GM19043 (cell line): ENCODE measurements around the gene FSHR.

Experiments
- ATAC-seq: cut with Tn5 transposase; IDR thresholded peaks from one replicate; pipeline ENCODE4 v1.9.1; 2021; ENCODE audit warnings: low read depth; ENCODE audit not compliant: unreplicated experiment

Gene FSHR

GRCh38 chr2:49113046-49113445 lies 41.3 kb downstream of the FSHR start:
- ATAC-seq: no peak

GRCh38 chr2:49111456-49111855 lies 42.9 kb downstream of the FSHR start:
- ATAC-seq: no peak

GRCh38 chr2:49111006-49111405 lies 43.3 kb downstream of the FSHR start:
- no peak for ATAC-seq

DNA sequence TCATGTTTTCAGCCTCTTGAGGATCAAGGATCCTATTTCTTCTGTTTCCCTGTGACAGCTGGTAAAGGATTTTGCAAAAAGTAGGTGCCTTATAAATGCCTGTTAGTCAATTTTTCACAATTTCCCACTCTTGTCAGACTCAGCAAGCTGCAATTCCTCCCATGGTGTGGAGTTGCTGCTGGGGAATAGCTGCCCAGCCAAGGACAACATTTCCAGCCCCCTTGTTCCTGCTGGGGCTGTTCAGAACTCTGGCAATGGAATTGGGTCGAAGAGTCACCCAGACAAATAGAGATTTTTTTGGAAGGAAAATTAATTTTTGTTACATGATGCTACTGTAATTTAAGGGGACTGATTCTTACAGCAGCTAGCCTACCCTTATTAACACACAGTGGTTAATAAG lies 43.7 kb downstream of the FSHR start:
- ATAC-seq: no peak

- no peak for ATAC-seq
Measured at GRCh38 chr2:49108851-49109250, 45.5 kb downstream of the FSHR start.

GRCh38 chr2:49108436-49108835 lies 45.9 kb downstream of the FSHR start:
- ATAC-seq: no peak

GRCh38 chr2:49105506-49105905 lies 48.8 kb downstream of the FSHR start:
- ATAC-seq: no peak

- ATAC-seq: no peak
Measured at GRCh38 chr2:49102146-49102545, 52.2 kb downstream of the FSHR start.

DNA sequence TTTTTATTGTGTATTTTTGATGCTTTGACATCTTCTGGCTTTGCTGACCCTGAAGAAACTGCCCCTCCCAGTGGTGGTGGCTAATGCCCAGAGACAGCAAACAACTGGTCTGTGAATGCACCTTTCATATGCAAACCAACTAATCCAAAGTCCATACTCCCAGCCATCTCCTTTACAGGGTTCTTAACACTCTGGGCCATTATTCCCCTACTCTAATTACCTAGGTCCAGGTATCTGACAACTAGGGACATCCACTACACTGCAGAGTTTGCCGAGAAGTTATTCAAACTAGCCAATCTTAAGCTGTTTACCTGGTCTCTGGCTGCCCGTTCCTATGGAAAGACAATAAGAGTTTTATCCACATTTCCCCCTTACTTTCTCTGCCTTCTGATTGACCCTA lies 73.6 kb downstream of the FSHR start:
- no peak for ATAC-seq

GRCh38 chr2:49070716-49071115 lies 83.6 kb downstream of the FSHR start:
- ATAC-seq: no peak

GRCh38 chr2:49069829-49070228 lies 84.5 kb downstream of the FSHR start:
- no peak for ATAC-seq

GRCh38 chr2:49068613-49069012 lies 85.7 kb downstream of the FSHR start:
- ATAC-seq: no peak

- ATAC-seq: no peak
Measured at GRCh38 chr2:49067971-49068370, 86.3 kb downstream of the FSHR start.

DNA sequence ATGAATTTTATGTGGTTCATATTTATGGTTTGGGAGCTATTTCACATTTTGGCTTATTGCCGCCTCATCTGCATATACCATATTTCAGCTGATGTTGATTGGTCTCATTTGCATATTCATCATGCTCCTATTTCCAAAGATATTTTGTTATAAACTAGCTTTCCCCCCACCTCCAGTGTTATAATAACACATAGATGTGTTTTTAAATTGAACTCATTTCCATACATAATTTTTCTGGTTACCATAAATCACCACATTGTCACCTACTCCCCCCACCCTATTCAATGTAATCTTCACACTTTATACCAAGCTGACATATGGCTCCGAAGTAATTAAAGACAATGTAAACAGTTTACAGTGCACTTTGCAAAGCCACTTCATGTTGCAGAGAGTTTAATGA lies 101.2 kb downstream of the FSHR start:
- ATAC-seq: no peak

DNA sequence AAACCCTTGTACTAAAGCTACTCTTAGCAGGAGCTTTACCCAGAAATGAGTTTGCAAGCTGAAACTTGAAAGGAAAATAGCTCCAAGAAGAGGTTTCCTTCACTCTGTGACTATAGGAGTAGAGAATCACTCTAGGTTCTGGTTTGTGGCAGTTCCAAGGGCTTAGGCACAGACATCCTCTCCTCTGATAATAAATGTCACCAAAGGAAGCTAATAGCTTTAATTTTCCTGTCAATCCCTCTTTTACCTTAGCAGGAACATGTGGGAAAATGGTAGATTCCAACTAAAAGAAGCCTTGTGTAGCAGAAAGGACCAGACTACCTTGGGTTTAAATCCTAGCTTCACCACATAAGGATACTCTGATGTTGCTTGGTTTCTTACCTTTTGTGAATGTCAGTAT lies 104.0 kb downstream of the FSHR start:
- ATAC-seq: no peak

DNA sequence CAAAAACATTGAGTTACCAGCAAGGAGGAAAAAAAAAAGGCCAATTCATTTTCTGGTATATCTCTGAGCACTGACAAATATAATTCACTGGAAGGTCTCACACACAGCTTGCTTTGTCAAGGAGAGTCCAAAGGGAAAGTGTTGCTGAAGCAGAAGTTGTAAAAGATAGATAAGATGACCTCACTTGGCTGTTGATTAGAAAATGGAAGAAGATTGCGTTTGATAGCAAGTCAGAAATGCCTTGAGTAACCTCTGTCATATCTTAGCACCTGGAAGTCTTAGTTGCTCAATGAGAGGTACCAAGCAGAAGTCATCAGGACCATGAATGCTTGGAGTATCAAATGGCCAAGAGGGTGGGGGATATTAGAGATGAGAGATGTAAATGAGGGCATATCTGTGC lies 105.2 kb downstream of the FSHR start:
- ATAC-seq: no peak

DNA sequence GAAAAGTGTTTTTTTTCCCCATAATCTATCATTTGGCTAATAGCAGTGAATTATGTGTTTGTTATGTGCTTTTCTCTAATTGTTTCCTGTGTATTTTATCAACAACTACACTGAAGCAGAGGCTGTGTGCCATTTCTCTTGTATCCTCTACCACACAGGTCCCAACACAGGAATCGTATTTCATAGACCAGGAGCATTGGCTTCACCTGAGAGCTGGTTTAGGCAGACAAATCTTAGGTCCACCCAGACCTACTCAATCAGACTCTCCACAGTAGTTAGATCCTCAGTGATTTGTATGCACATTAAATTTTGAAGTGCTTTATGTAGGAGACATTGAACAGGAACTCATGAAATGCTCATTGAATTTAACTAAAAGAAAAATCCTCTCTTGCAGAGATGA lies 109.2 kb downstream of the FSHR start:
- ATAC-seq: no peak

DNA sequence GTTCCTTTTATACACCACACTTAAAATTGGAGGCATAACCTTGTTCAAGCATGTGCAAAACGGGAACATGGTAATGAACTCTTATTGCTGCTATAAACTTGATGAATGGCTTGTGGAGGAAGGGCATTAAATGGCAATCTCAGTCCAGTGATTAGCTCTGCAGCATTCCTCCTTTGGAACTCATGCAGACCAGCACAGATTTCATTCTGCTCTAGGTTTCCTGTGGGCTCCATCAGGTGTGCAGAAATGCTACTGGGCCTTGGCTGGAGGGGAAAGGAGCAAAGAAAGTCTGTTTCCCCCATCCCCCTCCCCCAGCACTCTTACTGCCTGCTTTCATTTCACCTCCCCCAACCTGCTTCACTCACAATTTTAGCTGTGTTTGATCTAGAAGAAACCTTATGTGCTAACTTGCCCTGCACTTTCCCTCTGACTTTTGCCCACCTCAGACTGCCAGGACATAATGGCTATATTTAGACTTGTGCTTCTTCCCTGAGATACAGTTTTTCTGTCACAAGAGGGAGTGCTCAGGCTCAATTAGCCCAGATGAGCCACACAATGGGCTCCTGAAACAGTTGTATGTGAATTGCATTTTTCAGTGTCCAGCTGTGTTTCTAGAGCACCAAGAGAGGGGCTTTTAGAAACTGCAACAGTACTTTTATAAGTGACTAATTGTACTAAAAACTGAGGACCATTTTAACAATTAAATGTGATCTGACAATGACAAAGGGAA lies 109.8 kb downstream of the FSHR start:
- ATAC-seq: no peak

- no peak for ATAC-seq
Measured at GRCh38 chr2:49043405-49043982, 110.8 kb downstream of the FSHR start.

DNA sequence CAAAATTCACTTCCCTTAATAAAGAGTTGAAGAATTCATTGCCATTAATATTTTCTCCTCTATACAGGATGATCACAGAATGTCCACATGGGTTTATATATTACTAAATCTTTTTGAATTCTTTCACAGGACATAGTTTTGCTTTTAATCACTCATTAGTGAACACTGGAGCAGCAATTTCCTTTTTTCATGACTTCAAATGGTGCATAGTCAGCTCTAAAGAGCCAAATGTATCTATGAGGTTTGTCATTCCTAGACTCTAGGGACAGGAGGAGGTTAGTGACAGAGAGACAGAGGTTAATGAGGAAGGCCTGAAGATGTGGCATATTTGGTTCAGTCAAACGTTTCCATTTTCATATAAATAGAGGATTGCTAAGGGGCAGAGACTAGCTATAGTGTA lies 111.8 kb downstream of the FSHR start:
- no peak for ATAC-seq

GRCh38 chr2:49041061-49041460 lies 113.3 kb downstream of the FSHR start:
- ATAC-seq: no peak

DNA sequence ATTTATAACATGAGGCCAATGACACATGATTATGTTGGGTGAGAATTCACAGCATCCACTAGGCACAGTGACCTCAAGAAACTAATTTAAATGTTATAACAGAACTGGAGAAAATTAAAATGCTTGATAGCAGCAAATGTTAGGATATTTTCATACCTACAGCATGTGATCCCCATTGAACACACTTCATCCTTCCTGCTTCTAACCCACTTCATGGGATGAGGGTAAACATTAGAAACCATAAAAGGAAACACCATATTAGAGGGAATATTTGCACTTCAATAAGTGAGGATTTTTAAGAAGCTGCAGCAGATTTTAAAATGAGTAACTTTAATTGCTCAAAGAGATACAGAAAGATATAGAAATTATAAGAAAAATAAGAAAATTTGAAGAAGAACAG lies 117.1 kb downstream of the FSHR start:
- ATAC-seq: no peak

DNA sequence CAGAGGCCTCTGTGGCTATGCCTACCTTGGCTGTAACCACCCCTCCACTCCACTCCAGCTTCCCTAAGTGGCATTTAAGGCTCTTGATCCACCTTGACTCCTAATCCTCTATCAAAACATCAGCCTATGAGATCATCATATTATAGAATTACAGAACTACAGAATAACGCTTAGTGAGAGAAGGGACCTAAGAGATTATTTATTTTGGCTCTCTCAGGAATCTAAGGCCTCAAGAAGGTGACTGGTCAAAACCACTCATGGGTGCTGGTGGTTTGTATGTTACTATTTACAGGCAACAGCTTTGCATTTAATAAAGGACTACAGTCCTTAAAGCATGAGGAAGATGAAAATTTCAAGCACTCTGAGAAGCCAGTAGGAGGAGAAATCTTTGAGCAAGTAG lies 118.8 kb downstream of the FSHR start:
- no peak for ATAC-seq
